CD4-positive, alpha-beta T cell (primary cell): ENCODE measurements around the gene ITPKA. TPM values are rescaled to one million over a fixed set of nuclear protein-coding genes. Genes with fewer than 3 reads are reported as not detected.

Experiments used
- ATAC-seq: fragments of 200-7000 bp; cut with Tn5 transposase; one replicate; pipeline ENCODE4 v1.10.0; 2022; ENCODE audit warnings: mild to moderate bottlenecking; ENCODE audit not compliant: poor library complexity
- CTCF ChIA-PET: fragments of 350-600 bp; sonication (Branson Sonifier 250); formaldehyde crosslinking; loops from one replicate; lab custom pipeline; 2021; ENCODE audit warnings: antibody characterized with exemption, inconsistent platforms; lab: Charles Lee
- POLR2A ChIA-PET: fragments of 350-600 bp; sonication (Branson Sonifier 250); formaldehyde crosslinking; loops from one replicate; lab custom pipeline; 2021; ENCODE audit warnings: antibody characterized with exemption, inconsistent platforms; lab: Charles Lee
- DNase-seq, 14 experiments: peaks; one replicate each; pipeline ENCODE4 v3.0.0-alpha.2; 2013 to 2020; ENCODE audit warnings: mixed read lengths in 2 of 14
- H3K27ac ChIP-seq, 2 donors: one replicate each; pipeline versions ENCODE4 v1.5.1 to v1.7.0; 2013; ENCODE audit warnings: low read length in 2 of 2, low read depth in 1 of 2, mild to moderate bottlenecking in 1 of 2
- H3K27me3 ChIP-seq, 2 experiments: 1 replicate in 1 of 2; 2 replicates in 1 of 2; pipeline versions ENCODE4 v1.6.1 to v1.7.0; 2013; ENCODE audit warnings: low read length in 2 of 2, control low read depth in 1 of 2, mild to moderate bottlenecking in 1 of 2, moderate library complexity in 1 of 2; ENCODE audit not compliant: insufficient read depth in 2 of 2, control insufficient read depth in 1 of 2
- H3K36me3 ChIP-seq: one replicate; pipeline ENCODE4 v1.6.1; 2013; ENCODE audit warnings: low read length, control low read depth; ENCODE audit not compliant: insufficient read depth
- H3K4me1 ChIP-seq: one replicate; pipeline ENCODE4 v1.6.1; 2013; ENCODE audit warnings: low read length, control low read depth; ENCODE audit not compliant: insufficient read depth
- H3K4me3 ChIP-seq: one replicate; pipeline ENCODE4 v1.5.1; 2013; ENCODE audit warnings: mild to moderate bottlenecking, low read length, moderate library complexity
- H3K9me3 ChIP-seq, 2 experiments: 1 replicate in 1 of 2; 2 replicates in 1 of 2; pipeline versions ENCODE4 v1.6.1 to v1.7.0; 2013; ENCODE audit warnings: low read length in 2 of 2, mild to moderate bottlenecking in 2 of 2, control low read depth in 1 of 2, moderate library complexity in 1 of 2; ENCODE audit not compliant: control insufficient read depth in 1 of 2, insufficient read depth in 1 of 2
- H3K27ac Mint-ChIP-seq: one replicate; pipeline ENCODE4 v1.8.0; 2020; ENCODE audit warnings: mixed read lengths
- H3K27me3 Mint-ChIP-seq: one replicate; pipeline ENCODE4 v1.8.0; 2021; ENCODE audit warnings: mixed read lengths
- H3K36me3 Mint-ChIP-seq: one replicate; pipeline ENCODE4 v1.8.0; 2021; ENCODE audit warnings: low read depth, mixed read lengths
- H3K4me1 Mint-ChIP-seq: one replicate; pipeline ENCODE4 v1.8.0; 2021; ENCODE audit warnings: low read depth, mixed read lengths
- H3K4me3 Mint-ChIP-seq: one replicate; pipeline ENCODE4 v1.8.0; 2020; ENCODE audit warnings: mild to moderate bottlenecking, mixed read lengths
- H3K9me3 Mint-ChIP-seq: one replicate; pipeline ENCODE4 v1.8.0; 2020; ENCODE audit warnings: mixed read lengths
- intact Hi-C, 2 experiments: fragments of 100-400 bp; cut with DNase I in 1 of 2; cut with micrococcal nuclease in 1 of 2; formaldehyde crosslinking; loops; one replicate each; pipeline versions ENCODE4 v1.15.1 to v1.9.0; 2023 to 2025; cut with DNase I, micrococcal nuclease
- total RNA-seq, 174 experiments: library from RNA in 2 of 174; stranded (reverse) in 2 of 174; gene quantifications; one replicate each; pipeline ENCODE4 v1.2.3 and lab custom pipeline; 2021 to 2026
- TF ChIP-seq, protein P1 (sequence below): fragments of 200-600 bp; IDR thresholded peaks from one replicate; pipeline ENCODE4 v1.8.0; 2022; ENCODE audit warnings: antibody characterized with exemption, mild to moderate bottlenecking

The ITPKA gene
- total RNA-seq, 2 experiments from 2014 or later: not detected

DNA sequence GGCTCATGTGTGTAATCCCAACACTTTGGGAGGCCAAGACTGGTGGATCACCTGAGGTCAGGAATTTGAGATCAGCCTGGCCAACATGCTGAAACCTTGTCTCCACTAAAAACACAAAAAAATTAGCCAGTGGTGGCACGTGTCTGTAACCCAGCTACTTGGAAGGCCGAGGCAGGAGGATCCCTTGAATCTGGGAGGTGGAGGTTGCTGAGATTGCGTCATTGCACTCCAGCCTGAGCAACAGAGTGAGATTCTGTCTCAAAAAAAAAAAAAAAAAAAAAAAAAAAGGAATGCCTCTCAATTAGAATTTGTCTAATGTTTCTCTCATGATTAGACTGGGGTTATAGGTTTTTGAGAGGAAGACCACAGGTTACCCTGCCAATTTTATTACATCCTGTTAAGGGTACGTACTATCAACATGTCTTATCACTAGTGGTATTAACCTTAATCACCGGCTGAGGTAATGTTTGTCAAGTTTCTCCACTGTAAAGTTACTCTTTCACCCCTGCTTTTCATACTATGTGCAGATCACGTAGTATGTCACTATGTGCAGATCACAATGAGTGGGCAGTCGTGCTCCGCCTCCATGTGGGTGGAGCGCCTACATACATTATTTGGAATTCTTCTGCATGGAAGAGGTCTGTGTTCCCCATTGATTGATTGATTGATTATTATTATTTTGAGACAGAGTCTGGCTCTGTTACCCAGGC is 56.5 kb downstream of the ITPKA start:
- CTCF ChIA-PET: no interaction called here
- Mint-ChIP-seq H3K9me3 (no peaks in the 10 kb centered on the region), H3K27ac (no peak overlapping the region), H3K27me3 (peaks cover 4% of the 10 kb centered on the region), H3K4me3 (no peak overlapping the region), H3K36me3 (no peaks in the 10 kb centered on the region), H3K4me1 (peaks cover 6% of the 10 kb centered on the region)
- POLR2A ChIA-PET: no interaction called here
- H3K4me3 ChIP-seq: no peak overlapping the region
- ATAC-seq: no peak
- DNase-seq: no peak
- no peaks in the 10 kb centered on the region for H3K36me3 ChIP-seq
- no peaks in the 10 kb centered on the region for H3K27me3 ChIP-seq
- H3K27ac ChIP-seq: no peak overlapping the region
- intact Hi-C loops: loop anchor here in 1 of 2 experiments (10.0 kb wide), 1 partner anchor 425 kb away; the partner anchor contains the start of gene EHD4
- no peaks in the 10 kb centered on the region for H3K9me3 ChIP-seq
- peaks cover 4% of the 10 kb centered on the region for H3K4me1 ChIP-seq
- TF ChIP-seq, protein P1, sequence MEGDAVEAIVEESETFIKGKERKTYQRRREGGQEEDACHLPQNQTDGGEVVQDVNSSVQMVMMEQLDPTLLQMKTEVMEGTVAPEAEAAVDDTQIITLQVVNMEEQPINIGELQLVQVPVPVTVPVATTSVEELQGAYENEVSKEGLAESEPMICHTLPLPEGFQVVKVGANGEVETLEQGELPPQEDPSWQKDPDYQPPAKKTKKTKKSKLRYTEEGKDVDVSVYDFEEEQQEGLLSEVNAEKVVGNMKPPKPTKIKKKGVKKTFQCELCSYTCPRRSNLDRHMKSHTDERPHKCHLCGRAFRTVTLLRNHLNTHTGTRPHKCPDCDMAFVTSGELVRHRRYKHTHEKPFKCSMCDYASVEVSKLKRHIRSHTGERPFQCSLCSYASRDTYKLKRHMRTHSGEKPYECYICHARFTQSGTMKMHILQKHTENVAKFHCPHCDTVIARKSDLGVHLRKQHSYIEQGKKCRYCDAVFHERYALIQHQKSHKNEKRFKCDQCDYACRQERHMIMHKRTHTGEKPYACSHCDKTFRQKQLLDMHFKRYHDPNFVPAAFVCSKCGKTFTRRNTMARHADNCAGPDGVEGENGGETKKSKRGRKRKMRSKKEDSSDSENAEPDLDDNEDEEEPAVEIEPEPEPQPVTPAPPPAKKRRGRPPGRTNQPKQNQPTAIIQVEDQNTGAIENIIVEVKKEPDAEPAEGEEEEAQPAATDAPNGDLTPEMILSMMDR: no peak

Other genes with a start within 250 kb of the ITPKA start
- under 1 TPM; 0.20 to 0.36 TPM for gene OIP5, start 161.3 kb upstream of the ITPKA start, total RNA-seq
- 1 to 10 TPM; 2.2 to 2.3 TPM for gene NUSAP1, start 161.0 kb upstream of the ITPKA start, total RNA-seq
- 1 to 10 TPM; 2.0 to 2.3 TPM for gene NDUFAF1, start 91.4 kb upstream of the ITPKA start, total RNA-seq
- 10 to 100 TPM; 29.9 to 34.2 TPM for gene RTF1, start 76.8 kb upstream of the ITPKA start, total RNA-seq
- 1 to 10 TPM; 9.7 to 9.9 TPM for gene LTK, start 20.0 kb downstream of the ITPKA start, total RNA-seq
- gene RPAP1, start 50.4 kb downstream of the ITPKA start, total RNA-seq: 10 to 100 TPM; 20.8 to 22.5 TPM
- under 1 TPM; 0.42 to 0.47 TPM for gene TYRO3, start 65.3 kb downstream of the ITPKA start, total RNA-seq
- 10 to 100 TPM; 31.0 to 33.9 TPM for gene MGA, start 166.5 kb downstream of the ITPKA start, total RNA-seq